NCI-H1436 (cell line): Measurements from ENCODE around the gene CCDC12.

Source experiments
- DNase-seq: peaks from one replicate; lab custom pipeline; 2025; lab: John Stamatoyannopoulos, UW

CCDC12 gene

GRCh38 chr3:47007482-47008233 is 31.1 kb upstream of the CCDC12 start:
- DNase-seq, result no peak

GRCh38 chr3:47007001-47007400 is 30.5 kb upstream of the CCDC12 start:
- DNase-seq, result no peak

DNA sequence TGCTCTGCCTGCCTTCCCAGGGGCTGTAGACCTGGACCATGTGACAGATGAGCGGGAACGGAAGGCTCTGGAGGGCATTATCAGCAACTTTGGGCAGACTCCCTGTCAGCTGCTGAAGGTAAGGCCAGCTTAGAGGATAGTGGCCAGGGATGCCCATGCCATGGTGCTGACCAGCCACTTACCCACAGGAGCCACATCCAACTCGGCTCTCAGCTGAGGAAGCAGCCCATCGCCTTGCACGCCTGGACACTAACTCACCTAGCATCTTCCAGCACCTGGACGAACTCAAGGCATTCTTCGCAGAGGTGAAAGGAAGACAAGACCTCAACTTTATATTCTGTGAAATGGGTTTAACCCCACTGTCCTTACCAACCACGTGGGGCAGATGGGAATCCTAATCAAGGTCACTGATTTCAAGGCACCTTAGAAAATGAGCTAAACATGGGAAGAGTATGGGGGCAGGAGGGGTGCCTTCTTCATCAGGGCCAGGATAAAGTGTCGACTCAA is 29.7 kb upstream of the CCDC12 start:
- DNase-seq, result no peak

DNA sequence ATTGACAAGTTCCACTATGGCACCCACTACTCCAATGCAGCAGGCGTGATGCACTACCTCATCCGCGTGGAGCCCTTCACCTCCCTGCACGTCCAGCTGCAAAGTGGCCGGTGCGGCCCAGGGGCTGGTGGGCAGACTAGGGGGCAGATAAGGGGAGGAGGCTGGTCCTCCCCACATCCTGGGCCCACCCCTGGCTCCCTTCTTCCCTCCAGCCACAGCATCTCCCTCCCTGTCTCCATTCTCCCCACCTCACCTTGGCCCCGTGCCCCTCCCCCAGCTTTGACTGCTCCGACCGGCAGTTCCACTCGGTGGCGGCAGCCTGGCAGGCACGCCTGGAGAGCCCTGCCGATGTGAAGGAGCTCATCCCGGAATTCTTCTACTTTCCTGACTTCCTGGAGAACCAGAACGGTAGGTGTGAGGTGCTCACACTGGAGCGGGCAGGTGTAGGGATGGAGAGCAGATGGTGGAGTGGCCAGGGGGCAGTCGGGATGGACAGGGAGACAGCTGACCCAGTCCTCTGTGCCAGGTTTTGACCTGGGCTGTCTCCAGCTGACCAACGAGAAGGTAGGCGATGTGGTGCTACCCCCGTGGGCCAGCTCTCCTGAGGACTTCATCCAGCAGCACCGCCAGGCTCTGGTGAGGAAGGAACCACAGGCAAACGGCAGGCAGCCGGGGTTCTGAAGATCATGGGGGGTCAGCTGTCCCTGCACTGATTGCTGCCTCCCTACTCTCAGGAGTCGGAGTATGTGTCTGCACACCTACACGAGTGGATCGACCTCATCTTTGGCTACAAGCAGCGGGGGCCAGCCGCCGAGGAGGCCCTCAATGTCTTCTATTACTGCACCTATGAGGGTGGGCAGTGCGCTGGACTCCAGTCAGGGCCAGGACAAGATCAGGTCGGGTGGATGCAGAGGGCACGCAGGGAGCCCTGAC is 28.9 kb upstream of the CCDC12 start:
- no peak for DNase-seq

DNA sequence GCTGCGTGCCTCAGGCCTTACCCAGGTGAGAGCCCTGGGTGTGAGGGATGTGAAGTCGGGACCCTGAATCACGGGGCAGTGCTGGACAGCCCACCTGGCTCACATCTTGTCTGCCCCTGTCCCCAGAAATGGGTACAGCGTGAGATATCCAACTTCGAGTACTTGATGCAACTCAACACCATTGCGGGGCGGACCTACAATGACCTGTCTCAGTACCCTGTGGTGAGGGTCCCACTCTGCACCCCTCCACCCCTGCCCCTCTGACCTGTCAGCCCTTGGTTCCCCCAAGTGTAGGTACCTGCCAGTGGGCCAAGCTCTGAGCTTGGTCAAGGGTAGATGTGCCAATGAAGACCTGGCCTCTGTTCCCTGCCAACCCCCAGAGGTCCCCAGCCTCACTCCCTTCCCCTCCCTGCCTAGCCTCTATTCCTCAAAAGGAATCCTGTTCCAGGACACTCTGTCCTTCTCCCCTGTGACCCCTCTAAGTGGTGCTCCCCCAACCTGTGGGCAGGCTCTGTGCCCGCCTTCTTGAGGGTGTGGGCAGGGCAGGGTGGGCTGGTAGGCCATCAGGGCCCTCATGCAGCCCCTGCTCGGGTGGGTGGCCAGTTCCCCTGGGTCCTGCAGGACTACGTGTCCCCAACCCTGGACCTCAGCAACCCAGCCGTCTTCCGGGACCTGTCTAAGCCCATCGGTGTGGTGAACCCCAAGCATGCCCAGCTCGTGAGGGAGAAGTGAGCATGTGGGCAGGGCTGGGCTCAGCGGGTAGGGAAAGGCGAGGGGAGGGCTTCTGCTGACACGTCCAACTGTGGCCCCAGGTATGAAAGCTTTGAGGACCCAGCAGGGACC is 28.0 kb upstream of the CCDC12 start:
- DNase-seq, result no peak

DNA sequence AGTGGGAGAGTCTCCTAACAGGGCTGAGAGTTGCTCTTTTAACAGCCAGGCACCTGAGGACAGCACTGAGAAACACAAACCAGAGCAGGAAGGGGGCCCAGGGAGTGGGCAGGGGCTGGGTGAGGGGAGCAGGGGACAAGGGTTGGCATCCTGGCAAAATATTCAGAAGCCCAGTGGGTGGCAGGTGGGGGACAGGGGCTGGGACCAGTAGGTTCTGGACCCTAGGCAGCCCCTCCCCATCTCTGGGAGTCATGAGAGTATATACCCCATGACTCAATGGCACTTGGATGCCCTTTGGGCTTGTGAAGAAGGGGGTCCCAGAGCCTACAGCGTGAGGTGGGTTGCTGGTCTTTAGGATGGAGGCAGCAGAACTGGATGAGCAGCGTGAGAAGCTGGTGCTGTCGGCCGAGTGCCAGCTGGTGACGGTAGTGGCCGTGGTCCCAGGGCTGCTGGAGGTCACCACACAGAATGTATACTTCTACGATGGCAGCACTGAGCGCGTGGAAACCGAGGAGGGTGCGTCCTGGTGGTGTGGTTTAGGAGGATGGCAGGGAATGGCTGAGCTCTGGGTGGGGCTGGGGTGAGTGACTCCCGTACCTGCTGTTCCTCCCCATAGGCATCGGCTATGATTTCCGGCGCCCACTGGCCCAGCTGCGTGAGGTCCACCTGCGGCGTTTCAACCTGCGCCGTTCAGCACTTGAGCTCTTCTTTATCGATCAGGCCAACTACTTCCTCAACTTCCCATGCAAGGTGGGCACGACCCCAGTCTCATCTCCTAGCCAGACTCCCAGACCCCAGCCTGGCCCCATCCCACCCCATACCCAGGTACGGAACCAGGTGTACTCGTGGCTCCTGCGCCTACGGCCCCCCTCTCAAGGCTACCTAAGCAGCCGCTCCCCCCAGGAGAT is 27.2 kb upstream of the CCDC12 start:
- no peak for DNase-seq

DNA sequence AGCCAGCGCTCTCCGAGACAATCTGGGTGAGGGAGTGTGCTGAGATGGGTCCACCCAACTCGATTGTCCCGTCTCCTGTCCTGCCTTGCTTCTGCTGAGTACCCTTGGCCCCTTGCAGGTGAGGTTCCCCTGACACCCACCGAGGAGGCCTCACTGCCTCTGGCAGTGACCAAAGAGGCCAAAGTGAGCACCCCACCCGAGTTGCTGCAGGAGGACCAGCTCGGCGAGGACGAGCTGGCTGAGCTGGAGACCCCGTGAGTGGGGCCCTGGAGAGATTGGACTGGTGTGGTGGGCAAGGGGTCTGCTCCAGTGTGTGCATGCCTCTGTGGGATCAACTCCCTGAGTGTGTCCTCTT is 26.5 kb upstream of the CCDC12 start:
- DNase-seq, result no peak

DNA sequence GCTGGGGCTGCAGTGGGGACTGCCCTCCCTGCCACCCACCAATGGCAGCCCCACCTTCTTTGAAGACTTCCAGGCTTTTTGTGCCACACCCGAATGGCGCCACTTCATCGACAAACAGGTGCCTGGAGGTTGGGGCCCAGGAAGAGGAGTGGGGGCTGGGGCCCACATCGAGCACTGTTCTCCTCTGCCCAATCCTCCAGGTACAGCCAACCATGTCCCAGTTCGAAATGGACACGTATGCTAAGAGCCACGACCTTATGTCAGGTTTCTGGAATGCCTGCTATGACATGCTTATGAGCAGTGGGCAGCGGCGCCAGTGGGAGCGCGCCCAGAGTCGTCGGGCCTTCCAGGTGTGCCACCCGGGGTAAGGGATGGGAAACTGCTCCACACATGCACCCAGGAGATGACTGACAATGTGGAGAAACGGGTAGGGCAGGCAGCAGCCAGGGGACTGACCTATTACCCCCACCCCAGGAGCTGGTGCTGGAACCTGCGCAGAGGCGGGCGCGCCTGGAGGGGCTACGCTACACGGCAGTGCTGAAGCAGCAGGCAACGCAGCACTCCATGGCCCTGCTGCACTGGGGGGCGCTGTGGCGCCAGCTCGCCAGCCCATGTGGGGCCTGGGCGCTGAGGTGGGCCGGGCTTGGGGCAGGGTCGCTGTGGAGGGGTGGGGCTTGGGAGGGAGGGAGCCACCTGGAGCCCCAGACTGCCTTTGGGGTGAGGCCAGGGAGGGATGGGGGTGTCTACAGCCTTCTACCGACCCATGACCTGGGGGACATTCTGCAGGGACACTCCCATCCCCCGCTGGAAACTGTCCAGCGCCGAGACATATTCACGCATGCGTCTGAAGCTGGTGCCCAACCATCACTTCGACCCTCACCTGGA is 25.9 kb upstream of the CCDC12 start:
- DNase-seq, result no peak

- DNase-seq, result no peak
Measured at GRCh38 chr3:47001731-47002170, 25.2 kb upstream of the CCDC12 start.

GRCh38 chr3:47000922-47001730 is 24.6 kb upstream of the CCDC12 start:
- DNase-seq, result no peak

DNA sequence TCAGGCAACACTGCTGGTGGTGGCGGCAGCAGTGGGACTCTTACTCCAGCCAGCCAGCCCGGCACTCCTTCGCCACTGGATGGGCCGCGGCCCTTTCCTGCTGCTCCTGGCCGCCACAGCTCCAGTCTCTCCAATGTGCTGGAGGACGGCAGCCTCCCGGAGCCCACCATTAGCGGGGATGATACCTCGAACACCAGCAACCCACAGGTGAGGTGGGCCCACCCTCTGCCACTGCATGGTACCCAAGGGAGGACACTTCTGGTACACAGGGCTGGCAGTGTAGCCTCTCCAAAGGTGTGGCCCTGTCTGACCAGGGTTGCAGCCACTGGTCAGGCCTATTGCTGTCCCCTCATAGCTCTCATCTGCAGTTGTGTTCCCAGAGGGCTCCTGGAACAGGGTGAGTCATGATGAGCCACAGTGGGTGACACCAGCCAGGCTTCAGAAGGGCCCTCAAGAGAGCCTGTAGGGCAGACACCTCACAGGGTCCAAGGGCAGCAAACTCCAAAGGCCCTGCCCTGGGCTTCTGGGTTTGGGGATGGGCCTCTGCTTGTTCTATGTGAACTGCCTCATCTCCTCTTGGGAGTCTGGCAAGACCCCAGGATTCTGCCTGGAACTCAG is 23.8 kb upstream of the CCDC12 start:
- no peak for DNase-seq

GRCh38 chr3:46999516-47000197 is 23.1 kb upstream of the CCDC12 start:
- no peak for DNase-seq

DNA sequence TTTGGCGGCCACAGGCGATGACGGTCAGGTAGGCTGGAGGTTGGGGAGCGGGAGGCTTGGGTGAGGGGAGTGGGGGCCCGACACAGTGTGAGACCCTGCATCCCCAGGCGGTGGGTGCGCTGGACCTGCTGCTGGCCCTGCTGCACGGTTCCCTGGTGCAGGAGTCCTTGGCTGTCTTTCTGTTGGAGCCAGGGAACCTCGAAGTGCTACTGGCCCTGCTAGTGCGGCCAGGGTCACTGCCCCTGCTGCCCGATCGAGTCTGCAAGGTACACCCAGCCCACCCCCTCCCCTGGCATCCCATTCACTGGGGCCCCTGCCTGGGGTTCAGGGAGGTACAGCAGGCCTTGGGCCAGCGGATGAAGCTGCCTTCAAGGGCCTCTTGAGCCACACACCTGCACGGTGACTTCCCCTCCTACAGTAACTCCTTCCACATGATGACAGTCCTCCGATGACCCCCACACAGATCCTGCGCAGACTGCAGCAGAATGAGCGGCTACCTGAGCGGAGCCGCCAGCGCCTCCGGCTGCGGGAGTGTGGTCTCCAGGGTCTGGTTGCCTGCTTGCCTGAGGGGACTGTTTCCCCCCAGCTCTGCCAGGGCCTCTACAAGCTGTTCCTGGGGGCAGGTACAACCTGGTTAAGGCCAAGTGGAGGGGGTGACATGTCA is 22.4 kb upstream of the CCDC12 start:
- no peak for DNase-seq

- DNase-seq, result peak; percentile 5
Measured at GRCh38 chr3:46998121-46998851, 21.7 kb upstream of the CCDC12 start.

DNA sequence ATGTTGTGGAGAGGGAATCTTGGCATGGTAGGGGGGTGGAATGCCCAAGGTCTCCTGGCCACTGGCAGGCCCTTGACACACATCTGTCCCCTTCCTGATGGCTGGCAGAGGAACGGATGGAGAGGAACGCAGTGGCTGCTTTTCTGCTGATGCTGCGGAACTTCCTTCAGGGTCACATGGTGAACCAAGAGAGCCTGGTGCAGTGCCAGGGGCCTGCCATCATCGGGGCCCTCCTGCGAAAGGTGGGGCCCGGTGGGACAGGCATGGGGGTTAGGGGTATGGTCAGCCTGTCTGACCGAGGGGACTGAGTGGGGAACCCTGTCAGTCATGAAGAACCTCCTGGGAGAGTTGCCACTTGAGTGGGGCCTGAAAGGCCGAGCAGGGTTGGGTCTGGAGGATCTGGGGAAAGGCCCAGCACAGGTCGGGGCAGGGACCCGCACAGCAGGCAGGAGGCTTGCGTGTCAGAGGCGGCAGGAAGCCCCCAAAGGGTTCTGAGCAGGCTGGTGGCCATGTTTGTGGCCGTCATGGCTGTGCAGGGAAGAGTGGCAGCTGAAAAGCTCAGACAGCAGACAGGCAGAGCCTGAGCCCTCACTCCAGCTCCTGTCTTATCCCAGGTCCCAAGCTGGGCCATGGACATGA is 21.0 kb upstream of the CCDC12 start:
- DNase-seq, result no peak

DNA sequence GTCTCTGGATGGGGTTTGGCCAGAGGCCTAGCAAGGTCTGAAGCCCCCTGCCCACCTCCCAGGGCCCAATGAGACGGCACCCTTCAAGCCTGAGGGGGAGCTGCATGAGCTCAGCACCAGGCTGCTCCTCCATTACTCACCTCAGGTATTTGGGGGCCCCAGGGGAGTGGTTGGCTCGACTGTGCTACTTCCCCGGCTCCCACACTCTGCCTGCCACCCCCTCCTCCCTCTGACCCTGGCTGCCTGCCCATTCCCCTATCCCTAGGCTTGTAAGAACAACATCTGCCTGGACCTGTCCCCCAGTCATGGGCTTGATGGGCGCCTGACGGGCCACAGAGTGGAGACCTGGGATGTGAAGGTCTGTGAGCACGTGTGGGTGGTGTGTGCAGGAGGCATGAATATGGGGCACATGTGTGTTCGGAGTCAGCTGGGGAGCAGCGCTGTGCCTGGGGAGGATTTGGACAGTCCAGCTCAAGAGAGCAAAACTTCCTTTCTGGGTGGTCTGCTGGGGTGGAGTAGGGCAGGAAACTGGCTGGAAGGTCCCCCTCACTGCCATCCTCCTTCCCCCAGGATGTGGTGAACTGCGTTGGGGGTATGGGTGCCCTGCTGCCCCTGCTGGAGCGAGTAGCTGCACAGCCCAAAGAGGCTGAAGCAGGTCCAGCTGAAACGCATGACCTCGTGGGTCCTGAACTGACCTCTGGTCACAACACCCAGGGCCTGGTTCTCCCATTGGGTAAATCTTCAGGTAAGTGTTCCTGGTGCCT is 20.3 kb upstream of the CCDC12 start:
- no peak for DNase-seq
